H1 (cell line): Measurements from ENCODE around the gene MEP1A. TPM values are rescaled to one million over a fixed set of nuclear protein-coding genes. Genes with fewer than 3 reads are reported as not detected.

Source experiments
- EP300 ChIP-seq, 2 experiments: IDR thresholded peaks; 1 replicate in 1 of 2; 2 replicates in 1 of 2; pipeline ENCODE4 v1.6.1; 2011 to 2012; ENCODE audit warnings: low read depth in 2 of 2, low read length in 2 of 2, mild to moderate bottlenecking in 2 of 2, borderline replicate concordance in 1 of 2, inconsistent platforms in 1 of 2, moderate library complexity in 1 of 2
- GABPA ChIP-seq: IDR thresholded peaks from 2 replicates; pipeline ENCODE4 v1.6.1; 2011; ENCODE audit warnings: mild to moderate bottlenecking, low read length, moderate library complexity, borderline replicate concordance; ENCODE audit not compliant: insufficient read depth
- RAD21 ChIP-seq, 2 experiments: IDR thresholded peaks in 1 of 2; conservative IDR thresholded peaks in 1 of 2; 2 replicates each; pipeline ENCODE4 v1.6.1; 2011; ENCODE audit warnings: low read depth in 2 of 2, low read length in 2 of 2, improper control_type of control experiment in 1 of 2, inconsistent platforms in 1 of 2, mild to moderate bottlenecking in 1 of 2, moderate library complexity in 1 of 2
- SIRT6 ChIP-seq: IDR thresholded peaks from one replicate; pipeline ENCODE4 v1.7.1; 2012; ENCODE audit warnings: low read length, inconsistent platforms
- TAF7 ChIP-seq: optimal IDR thresholded peaks from 2 replicates; pipeline ENCODE3; 2011; ENCODE audit warnings: low read depth, mild to moderate bottlenecking, inconsistent platforms, low read length, moderate library complexity, borderline replicate concordance
- YY1 ChIP-seq: IDR thresholded peaks from 2 replicates; pipeline ENCODE4 v1.6.1; 2011; ENCODE audit warnings: low read depth, mild to moderate bottlenecking, low read length
- ZNF274 ChIP-seq: IDR thresholded peaks from 2 replicates; pipeline ENCODE4 v1.7.0; 2012; ENCODE audit warnings: low read length, borderline replicate concordance; ENCODE audit errors: extremely low read depth
- polyA plus RNA-seq, 7 experiments: library from polyadenylated mRNA; depleted of rRNA in 3 of 7; stranded (reverse) in 5 of 7; unstranded in 2 of 7; fragments of >200 nt in 5 of 7; fragments of 200-250 nt in 2 of 7; gene quantifications; 1 replicate in 5 of 7; 2 replicates in 1 of 7; 4 replicates in 1 of 7; pipeline versions ENCODE4 v1.2.1 to v1.2.3, GENCODE V29; 2011 to 2013; ENCODE audit warnings: missing spikeins in 2 of 7, mixed read lengths in 2 of 7
- total RNA-seq: library from RNA; stranded (reverse); fragmentation: NEBNext Ultra II Directional; extraction: Animal tissue kit (Norgen Biotek cat#: 25700); gene quantifications from 2 replicates; pipeline ENCODE4 v1.2.1, GENCODE V29; 2021

MEP1A gene
- total and polyA plus RNA-seq, 2 of the 8 experiments (the other 6 are each of a cell fraction or from before 2014, with no cell fraction given): 0.03 TPM; not detected in 1

DNA sequence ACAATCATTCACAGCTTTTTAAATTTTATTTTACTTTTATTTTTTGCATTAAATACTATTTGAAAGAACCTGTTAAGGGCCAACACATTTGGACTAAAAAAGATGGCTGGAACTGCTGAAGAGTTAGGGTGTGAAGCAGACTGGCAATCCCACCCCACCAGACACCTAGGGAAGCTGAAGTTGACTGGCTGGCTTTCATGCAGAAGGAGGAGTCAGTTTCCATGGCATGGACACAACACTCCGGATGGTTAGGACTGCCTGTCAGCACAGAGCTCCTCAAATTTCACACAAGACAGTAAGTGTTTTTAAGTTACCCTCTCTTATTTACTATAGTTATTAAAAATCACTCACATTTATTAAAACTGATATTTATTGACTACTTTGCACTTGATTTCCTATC is 46.5 kb upstream of the MEP1A start, which contains the start of gene ANKRD66 (continued):
- TF ChIP-seq EP300 (IDR thresholded peaks at IDR 0.05; ENCODE audit: borderline replicate concordance in 1 of 2, low read depth in 2 of 2, low read length in 2 of 2) (no peak), RAD21 (IDR thresholded peaks at IDR 0.05 in 1 of 2, conservative IDR thresholded peaks at IDR 0.05 in 1 of 2; ENCODE audit: low read depth in 2 of 2, low read length in 2 of 2) (no peak), GABPA (no peak), TAF7 (no peak), ZNF274 (no peak), YY1 (no peak), SIRT6 (no peak)
